HepG2 (cell line): ENCODE results near the gene PPP1R7. TPM values are rescaled to one million over a fixed set of nuclear protein-coding genes. Genes with fewer than 3 reads are reported as not detected.

Source experiments
- ATAD3A ChIP-seq: sonication (generic); formaldehyde crosslinking; IDR thresholded peaks from 2 replicates; pipeline ENCODE4 v1.4.0; 2020; ENCODE audit warnings: missing genetic modification reagents
- E2F1 ChIP-seq: sonication (generic); formaldehyde crosslinking; IDR thresholded peaks from 2 replicates; pipeline ENCODE4 v1.5.0; 2020; ENCODE audit warnings: missing genetic modification reagents
- E2F2 ChIP-seq: sonication (generic); formaldehyde crosslinking; IDR thresholded peaks from 2 replicates; pipeline ENCODE4 v1.4.0; 2020; ENCODE audit warnings: missing genetic modification reagents, borderline replicate concordance
- HOXA9 ChIP-seq: sonication (generic); formaldehyde crosslinking; IDR thresholded peaks from 2 replicates; pipeline ENCODE4 v1.8.1; 2022; ENCODE audit warnings: missing genetic modification reagents, mild to moderate bottlenecking, moderate library complexity, borderline replicate concordance
- KDM3A ChIP-seq: IDR thresholded peaks from 2 replicates; pipeline ENCODE4 v1.6.1; 2018; ENCODE audit warnings: low read depth, missing compliant biosample characterization
- MNT ChIP-seq: fragments of 450-650 bp; IDR thresholded peaks from 2 replicates; pipeline ENCODE4 v1.6.1; 2016
- MTA3 ChIP-seq: sonication (generic); formaldehyde crosslinking; IDR thresholded peaks from 2 replicates; pipeline ENCODE4 v1.4.0; 2020; ENCODE audit warnings: missing genetic modification reagents
- PCBP2 ChIP-seq: fragments of 200-400 bp; formaldehyde crosslinking; optimal IDR thresholded peaks from 2 replicates; pipeline ENCODE3; 2018; ENCODE audit warnings: low read length, low read depth; ENCODE audit not compliant: poor library complexity, severe bottlenecking
- SP2 ChIP-seq: sonication (generic); formaldehyde crosslinking; IDR thresholded peaks from 2 replicates; pipeline ENCODE4 v1.5.1; 2020; ENCODE audit warnings: mild to moderate bottlenecking, missing genetic modification reagents
- STAT6 ChIP-seq: sonication (generic); formaldehyde crosslinking; IDR thresholded peaks from 2 replicates; pipeline ENCODE4 v1.4.0; 2020; ENCODE audit warnings: missing genetic modification reagents, mild to moderate bottlenecking, borderline replicate concordance
- THYN1 ChIP-seq: sonication (generic); formaldehyde crosslinking; IDR thresholded peaks from 2 replicates; pipeline ENCODE4 v1.8.1; 2023; ENCODE audit warnings: low read depth, mild to moderate bottlenecking, moderate library complexity, missing genetic modification reagents, borderline replicate concordance
- XRCC5 ChIP-seq: fragments of 200-400 bp; formaldehyde crosslinking; optimal IDR thresholded peaks from 2 replicates; pipeline ENCODE3; 2017; ENCODE audit warnings: mild to moderate bottlenecking, low read length
- ZBTB33 ChIP-seq: sonication (generic); formaldehyde crosslinking; IDR thresholded peaks from 2 replicates; pipeline ENCODE4 v1.4.0; 2020; ENCODE audit warnings: missing genetic modification reagents
- ZNF121 ChIP-seq: sonication (generic); formaldehyde crosslinking; IDR thresholded peaks from 2 replicates; pipeline ENCODE4 v1.5.0; 2020; ENCODE audit warnings: mild to moderate bottlenecking, missing genetic modification reagents
- ZNF557 ChIP-seq: sonication (generic); formaldehyde crosslinking; IDR thresholded peaks from 2 replicates; pipeline ENCODE4 v1.4.0; 2020; ENCODE audit warnings: missing genetic modification reagents
- ZNF614 ChIP-seq: IDR thresholded peaks from 2 replicates; pipeline ENCODE4 v1.6.1; 2018; ENCODE audit warnings: missing biosample characterization, missing genetic modification reagents, inconsistent platforms, borderline replicate concordance
- ZNF629 ChIP-seq: sonication (generic); formaldehyde crosslinking; conservative IDR thresholded peaks from 2 replicates; pipeline ENCODE4 v1.5.0; 2020; ENCODE audit warnings: missing genetic modification reagents
- ZSCAN31 ChIP-seq: sonication (generic); formaldehyde crosslinking; IDR thresholded peaks from 2 replicates; pipeline ENCODE4 v1.5.0; 2020; ENCODE audit warnings: low read depth, mild to moderate bottlenecking, missing genetic modification reagents
- ZSCAN9 ChIP-seq: IDR thresholded peaks from 2 replicates; pipeline ENCODE4 v1.6.1; 2016; ENCODE audit warnings: borderline replicate concordance
- polyA plus RNA-seq, 8 experiments: library from polyadenylated mRNA; depleted of rRNA in 3 of 8; stranded (reverse) in 7 of 8; unstranded in 1 of 8; fragments of >200 nt; fragmentation: Illumina TruSeq in 4 of 8; extraction: Trizol in 4 of 8; gene quantifications; 2 replicates each; pipeline versions ENCODE4 v1.2.1 to v1.2.3, GENCODE V29; 2011 to 2016; ENCODE audit warnings: low read depth in 4 of 8, missing spikeins in 1 of 8, mixed read lengths in 1 of 8; ENCODE audit not compliant: insufficient read depth in 1 of 8
- total RNA-seq, 5 experiments: library from RNA; depleted of rRNA; stranded (reverse); fragments of >200 nt; fragmentation: Illumina TruSeq; extraction: Trizol; gene quantifications; 2 replicates each; pipeline ENCODE4 v1.2.3, GENCODE V29; 2016; ENCODE audit warnings: low read depth in 1 of 5

The PPP1R7 gene
- total and polyA plus RNA-seq, 2 of the 13 experiments (the other 11 are each of a cell fraction or from before 2014, with no cell fraction given), result 33.3 to 67.9 TPM

GRCh38 chr2:241102239-241102803, 47.9 kb upstream of the PPP1R7 start, which contains the start of gene MTERF4 (continued):
- TF ChIP-seq THYN1, result no peak
- TF ChIP-seq ATAD3A (CRISPR knock-in tag), result peak; percentile 86; the same call in 1 of the 2 replicates
- peak; percentile 95 for TF ChIP-seq ZNF121 (CRISPR knock-in tag)
- TF ChIP-seq KDM3A (CRISPR knock-in tag), result peak; percentile 99
- TF ChIP-seq XRCC5, result peak; percentile 99
- TF ChIP-seq SP2 (CRISPR knock-in tag), result peak; percentile 84
- no peak for TF ChIP-seq PCBP2
- TF ChIP-seq E2F1 (CRISPR knock-in tag), result peak; percentile 77
- TF ChIP-seq MTA3, result 0 out of 2 replicates have a peak, but pooled peaks have one; percentile 85
- TF ChIP-seq MNT, result no peak
- peak; percentile 80; the same call in 1 of the 2 replicates for TF ChIP-seq HOXA9
- peak; percentile 99 for TF ChIP-seq ZNF614
- peak; percentile 81 for TF ChIP-seq ZNF557 (CRISPR knock-in tag)
- TF ChIP-seq ZBTB33 (CRISPR knock-in tag), result peak; percentile 91
- peak; percentile 94; the same call in 1 of the 2 replicates for TF ChIP-seq E2F2
- peak; percentile 68 for TF ChIP-seq ZNF629 (CRISPR knock-in tag)
- peak; percentile 94; the same call in 1 of the 2 replicates for TF ChIP-seq STAT6
- peak; percentile 99 for TF ChIP-seq ZSCAN31 (CRISPR knock-in tag)
- TF ChIP-seq ZSCAN9, result peak; percentile 97
